HG02938 (cell line): ENCODE measurements around the gene KLHL33.

ENCODE experiments used
- ATAC-seq: cut with Tn5 transposase; IDR thresholded peaks from one replicate; pipeline ENCODE4 v1.9.1; 2021; ENCODE audit warnings: mild to moderate bottlenecking, moderate library complexity; ENCODE audit not compliant: unreplicated experiment

KLHL33 gene

DNA sequence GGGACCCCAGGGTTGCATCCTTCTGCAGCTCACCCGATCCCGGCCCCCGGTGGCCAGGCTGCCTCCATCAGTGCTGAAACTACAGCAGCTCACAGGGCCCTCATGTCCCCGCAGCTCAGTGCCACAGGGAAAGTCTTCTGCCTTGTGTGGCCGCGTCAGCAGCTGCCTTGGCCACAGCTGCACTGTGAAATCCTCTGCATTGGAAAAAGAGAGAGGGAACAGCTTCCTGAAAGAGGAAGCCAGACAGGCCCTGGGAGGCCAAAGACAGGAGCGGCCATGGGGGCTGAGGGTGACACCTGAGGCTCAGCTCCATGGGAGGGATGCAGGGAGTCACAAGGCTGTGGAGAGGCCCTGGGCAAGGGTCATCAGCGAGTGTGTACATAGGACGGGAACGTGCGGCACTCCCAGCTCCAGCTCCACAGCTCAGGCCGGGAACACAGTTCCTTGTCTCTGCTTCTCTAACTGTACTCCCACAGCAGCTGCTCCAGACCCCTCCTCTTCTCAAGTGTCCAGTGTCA lies 59.8 kb downstream of the KLHL33 start:
- no peak for ATAC-seq
